DOHH2 (cell line): ENCODE data around the gene RAPH1.

Experiments used
- EZH2phosphoT487 ChIP-seq: fragments of 200-600 bp; sonication (generic); IDR thresholded peaks from 2 replicates; pipeline ENCODE4 v1.6.1; 2017; ENCODE audit warnings: borderline replicate concordance, mild to moderate bottlenecking, antibody characterized with exemption, low read length, moderate library complexity, mixed read lengths
- TF ChIP-seq, protein P1 (sequence below): fragments of 200-600 bp; sonication (generic); IDR thresholded peaks from one replicate; pipeline ENCODE4 v1.5.1; 2014; ENCODE audit warnings: antibody characterized with exemption, mild to moderate bottlenecking, low read depth, low read length; ENCODE audit not compliant: poor library complexity, severe bottlenecking

GRCh38 chr2:203584784-203585183, 49.7 kb upstream of the RAPH1 start:
- no peak for TF ChIP-seq EZH2phosphoT487
- TF ChIP-seq, protein P1, sequence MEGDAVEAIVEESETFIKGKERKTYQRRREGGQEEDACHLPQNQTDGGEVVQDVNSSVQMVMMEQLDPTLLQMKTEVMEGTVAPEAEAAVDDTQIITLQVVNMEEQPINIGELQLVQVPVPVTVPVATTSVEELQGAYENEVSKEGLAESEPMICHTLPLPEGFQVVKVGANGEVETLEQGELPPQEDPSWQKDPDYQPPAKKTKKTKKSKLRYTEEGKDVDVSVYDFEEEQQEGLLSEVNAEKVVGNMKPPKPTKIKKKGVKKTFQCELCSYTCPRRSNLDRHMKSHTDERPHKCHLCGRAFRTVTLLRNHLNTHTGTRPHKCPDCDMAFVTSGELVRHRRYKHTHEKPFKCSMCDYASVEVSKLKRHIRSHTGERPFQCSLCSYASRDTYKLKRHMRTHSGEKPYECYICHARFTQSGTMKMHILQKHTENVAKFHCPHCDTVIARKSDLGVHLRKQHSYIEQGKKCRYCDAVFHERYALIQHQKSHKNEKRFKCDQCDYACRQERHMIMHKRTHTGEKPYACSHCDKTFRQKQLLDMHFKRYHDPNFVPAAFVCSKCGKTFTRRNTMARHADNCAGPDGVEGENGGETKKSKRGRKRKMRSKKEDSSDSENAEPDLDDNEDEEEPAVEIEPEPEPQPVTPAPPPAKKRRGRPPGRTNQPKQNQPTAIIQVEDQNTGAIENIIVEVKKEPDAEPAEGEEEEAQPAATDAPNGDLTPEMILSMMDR, result no peak
